ENCODE data around the gene SORBS2.
"Not testable (repeated sequence)": the region's sequence is repeated elsewhere in the genome, so short reads cannot be mapped to it uniquely, and the experiment has no call there.

SORBS2 gene

DNA sequence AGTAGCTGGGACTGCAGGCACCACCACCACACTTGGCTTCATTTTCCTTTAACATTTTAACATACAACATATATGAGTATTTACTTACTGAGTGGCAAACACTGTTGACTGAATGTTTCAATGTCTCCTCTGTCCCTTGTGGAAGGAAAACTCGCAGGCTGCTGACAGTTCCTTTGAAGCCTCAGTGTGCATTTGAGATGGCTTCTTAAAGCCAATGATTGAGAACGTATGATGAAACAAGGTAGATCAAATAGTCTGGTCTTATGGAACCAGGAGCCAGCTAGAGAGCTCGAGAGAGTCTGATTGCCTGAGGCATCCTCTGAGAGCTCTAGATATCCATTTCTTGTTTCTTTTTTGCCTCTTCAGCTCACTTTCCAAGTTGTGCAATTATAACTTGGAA lies 233.7 kb downstream of the SORBS2 start:
- no peak for DNase-seq

GRCh38 chr4:185576962-185577950 lies 234.7 kb downstream of the SORBS2 start:
- no peak for DNase-seq

- no peak for DNase-seq
These were observed 235.6 kb downstream of the SORBS2 start for GRCh38 chr4:185576314-185576961.

DNA sequence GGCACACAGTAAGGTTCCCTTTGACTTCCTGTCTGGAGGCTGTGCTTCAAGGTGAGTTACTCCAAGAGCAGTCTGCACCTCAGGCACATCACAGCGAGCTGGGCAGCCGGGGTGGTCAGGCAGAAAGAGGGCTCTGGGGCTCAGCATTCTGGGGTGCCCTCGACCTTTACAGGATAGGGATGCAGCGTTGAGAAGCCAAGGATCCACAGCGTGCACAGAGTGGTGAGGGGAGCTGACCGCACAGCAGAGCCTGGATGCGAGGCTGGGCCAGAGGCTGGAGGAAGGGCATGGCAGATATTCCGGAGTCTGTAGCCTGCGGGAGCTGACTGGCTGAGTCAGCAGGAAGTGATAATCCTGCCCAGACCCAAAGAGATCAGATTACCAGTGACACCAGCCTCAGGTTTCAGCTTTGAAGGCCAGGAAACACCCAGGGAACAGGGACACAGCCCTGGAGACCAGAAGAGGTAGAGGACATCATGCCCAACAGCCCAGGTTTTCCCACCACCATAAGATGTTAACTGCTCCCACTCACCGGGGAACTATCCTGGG lies 238.3 kb downstream of the SORBS2 start:
- DNase-seq: no peak

- DNase-seq: no peak
These were observed 241.3 kb downstream of the SORBS2 start for GRCh38 chr4:185570727-185571126.

GRCh38 chr4:185567381-185568376 lies 244.3 kb downstream of the SORBS2 start:
- no peak for DNase-seq

DNA sequence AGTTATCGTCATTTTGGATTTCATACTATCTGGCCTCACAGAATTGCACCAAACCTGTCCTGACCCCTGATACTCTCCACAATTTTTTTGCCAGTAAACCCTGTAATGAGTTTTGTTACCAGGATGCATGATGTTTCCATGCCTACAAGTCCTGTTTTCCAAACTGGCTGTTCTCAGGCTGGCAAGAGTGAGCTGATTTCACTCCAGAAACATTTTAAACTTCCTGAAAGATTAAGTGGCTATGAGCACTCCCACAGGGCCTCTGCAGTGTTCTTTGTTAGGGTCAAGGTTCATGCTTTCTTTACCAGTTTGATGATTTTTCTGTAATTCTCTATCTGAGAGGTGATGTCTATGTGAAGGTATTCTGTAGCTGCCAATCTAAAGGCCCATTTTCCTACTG lies 245.0 kb downstream of the SORBS2 start:
- DNase-seq: no peak

GRCh38 chr4:185566425-185566824 lies 245.6 kb downstream of the SORBS2 start:
- DNase-seq: no peak

GRCh38 chr4:185565696-185566095 lies 246.3 kb downstream of the SORBS2 start:
- DNase-seq: no peak

DNA sequence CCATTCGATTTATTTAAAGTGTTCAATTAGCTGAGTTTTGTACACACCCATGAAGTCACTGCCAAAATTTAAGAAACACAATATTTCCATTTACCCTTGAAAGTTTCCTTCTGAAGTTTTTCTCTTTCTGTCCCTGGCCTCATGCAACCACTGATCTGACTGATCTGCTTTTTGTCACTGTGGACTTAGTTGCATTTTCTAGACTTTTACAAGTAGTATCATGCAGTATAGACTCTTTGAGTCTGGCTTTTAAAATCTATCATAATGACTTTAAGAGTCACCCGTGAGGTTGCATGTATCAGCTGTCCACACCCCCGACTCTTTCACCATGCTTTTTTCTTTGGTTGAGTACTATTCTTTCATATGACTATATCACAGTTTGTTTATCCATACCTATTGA lies 247.6 kb downstream of the SORBS2 start:
- no peak for DNase-seq

- no peak for DNase-seq
These were observed 249.5 kb downstream of the SORBS2 start for GRCh38 chr4:185562531-185562930.

DNA sequence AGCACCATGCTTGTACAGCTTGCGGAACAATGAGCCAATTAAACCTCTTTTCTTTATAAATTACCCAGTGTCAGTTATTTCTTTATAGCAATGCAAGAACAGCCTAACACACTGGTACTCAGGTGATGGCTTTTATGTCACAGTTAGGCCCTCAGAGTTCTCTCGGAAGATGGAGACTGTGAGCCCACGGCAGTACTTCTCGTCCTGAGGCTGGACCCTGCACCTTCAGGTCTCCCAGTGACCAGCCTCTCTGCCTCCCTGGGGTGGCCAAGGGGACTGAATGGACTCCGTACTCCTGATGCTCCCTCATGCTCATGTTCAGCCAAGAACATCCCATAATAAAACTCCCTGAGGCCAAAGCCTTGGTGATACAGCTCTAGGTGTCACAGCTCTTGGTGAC lies 251.7 kb downstream of the SORBS2 start:
- DNase-seq: no peak

- no peak for DNase-seq
These were observed 252.1 kb downstream of the SORBS2 start for GRCh38 chr4:185559915-185560281.

DNA sequence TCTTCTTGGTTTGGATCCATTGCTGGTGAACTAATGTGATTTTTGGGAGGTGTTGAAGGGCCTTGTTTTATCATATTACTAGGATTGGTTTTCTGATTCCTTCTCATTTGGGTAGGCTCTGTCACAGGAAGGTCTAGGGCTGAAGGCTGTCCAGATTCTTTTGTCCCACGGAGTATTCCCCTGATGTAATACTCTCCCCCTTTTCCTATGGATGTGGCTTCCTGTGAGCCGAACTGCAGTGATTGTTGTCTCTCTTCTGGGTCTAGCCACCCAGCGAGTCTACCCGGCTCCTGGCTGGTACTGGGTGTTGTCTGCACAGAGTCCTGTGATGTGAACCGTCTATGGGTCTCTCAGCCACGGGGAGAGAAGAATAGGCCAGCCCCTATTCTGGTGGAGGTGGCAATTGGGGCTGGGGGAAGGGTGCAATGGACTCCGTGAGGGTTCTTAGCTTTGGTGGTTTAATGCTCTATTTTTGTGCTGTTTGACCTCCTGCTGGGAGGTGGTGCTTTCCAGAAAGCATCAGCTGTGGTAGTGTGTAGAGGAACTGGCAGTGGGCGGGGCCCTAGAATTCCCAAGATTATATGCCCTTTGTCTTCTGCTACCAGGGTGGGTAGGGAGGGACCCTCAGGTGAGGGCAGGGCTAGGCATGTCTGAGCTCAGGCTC lies 252.6 kb downstream of the SORBS2 start:
- DNase-seq: not testable (repeated sequence)

GRCh38 chr4:185554365-185555126 lies 257.4 kb downstream of the SORBS2 start:
- no peak for DNase-seq

GRCh38 chr4:185552254-185552653 lies 259.7 kb downstream of the SORBS2 start:
- no peak for DNase-seq

- DNase-seq: no peak
These were observed 261.1 kb downstream of the SORBS2 start for GRCh38 chr4:185550933-185551332.

GRCh38 chr4:185549095-185549639 lies 262.8 kb downstream of the SORBS2 start:
- DNase-seq: peak in 1 of 2 donors; percentile 7

- no peak for DNase-seq
These were observed 263.4 kb downstream of the SORBS2 start for GRCh38 chr4:185548587-185548986.

GRCh38 chr4:185546335-185546734 lies 265.7 kb downstream of the SORBS2 start:
- no peak for DNase-seq

Measured in inflammatory macrophage treated with lipopolysaccharide for 1 hour (primary cell).